ENCODE results near the gene SLBP.
"Not testable (repeated sequence)": the region's sequence is repeated elsewhere in the genome, so short reads cannot be mapped to it uniquely, and the experiment has no call there.

- TF ChIP-seq, protein P1, sequence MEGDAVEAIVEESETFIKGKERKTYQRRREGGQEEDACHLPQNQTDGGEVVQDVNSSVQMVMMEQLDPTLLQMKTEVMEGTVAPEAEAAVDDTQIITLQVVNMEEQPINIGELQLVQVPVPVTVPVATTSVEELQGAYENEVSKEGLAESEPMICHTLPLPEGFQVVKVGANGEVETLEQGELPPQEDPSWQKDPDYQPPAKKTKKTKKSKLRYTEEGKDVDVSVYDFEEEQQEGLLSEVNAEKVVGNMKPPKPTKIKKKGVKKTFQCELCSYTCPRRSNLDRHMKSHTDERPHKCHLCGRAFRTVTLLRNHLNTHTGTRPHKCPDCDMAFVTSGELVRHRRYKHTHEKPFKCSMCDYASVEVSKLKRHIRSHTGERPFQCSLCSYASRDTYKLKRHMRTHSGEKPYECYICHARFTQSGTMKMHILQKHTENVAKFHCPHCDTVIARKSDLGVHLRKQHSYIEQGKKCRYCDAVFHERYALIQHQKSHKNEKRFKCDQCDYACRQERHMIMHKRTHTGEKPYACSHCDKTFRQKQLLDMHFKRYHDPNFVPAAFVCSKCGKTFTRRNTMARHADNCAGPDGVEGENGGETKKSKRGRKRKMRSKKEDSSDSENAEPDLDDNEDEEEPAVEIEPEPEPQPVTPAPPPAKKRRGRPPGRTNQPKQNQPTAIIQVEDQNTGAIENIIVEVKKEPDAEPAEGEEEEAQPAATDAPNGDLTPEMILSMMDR (conservative IDR thresholded peaks at IDR 0.05; ENCODE audit: low read depth, low read length), result not testable (repeated sequence)
- not testable (repeated sequence) for TF ChIP-seq EZH2 (IDR thresholded peaks at IDR 0.05; ENCODE audit: low read length, unreplicated experiment); EZH2phosphoT487 (IDR thresholded peaks at IDR 0.05; ENCODE audit: borderline replicate concordance, low read length)
These were observed 41.1 kb downstream of the SLBP start for GRCh38 chr4:1671011-1671410.
